Mammary epithelial cell (primary cell): ENCODE measurements around the gene ZIC1.

Experiments used
- EZH2 ChIP-seq: IDR thresholded peaks from 2 replicates; pipeline ENCODE4 v1.6.1; 2012; ENCODE audit warnings: low read length, inconsistent platforms, borderline replicate concordance
- TF ChIP-seq, protein P1 (sequence below), 2 donors: IDR thresholded peaks in 1 of 2; conservative IDR thresholded peaks in 1 of 2; 2 replicates each; pipeline ENCODE4 v1.5.1; 2011 to 2012; ENCODE audit warnings: inconsistent platforms in 2 of 2, low read length in 2 of 2, mild to moderate bottlenecking in 2 of 2, control low read depth in 1 of 2, low read depth in 1 of 2; ENCODE audit not compliant: insufficient read depth in 1 of 2; ENCODE audit errors: extremely low read depth in 1 of 2

- TF ChIP-seq, protein P1, sequence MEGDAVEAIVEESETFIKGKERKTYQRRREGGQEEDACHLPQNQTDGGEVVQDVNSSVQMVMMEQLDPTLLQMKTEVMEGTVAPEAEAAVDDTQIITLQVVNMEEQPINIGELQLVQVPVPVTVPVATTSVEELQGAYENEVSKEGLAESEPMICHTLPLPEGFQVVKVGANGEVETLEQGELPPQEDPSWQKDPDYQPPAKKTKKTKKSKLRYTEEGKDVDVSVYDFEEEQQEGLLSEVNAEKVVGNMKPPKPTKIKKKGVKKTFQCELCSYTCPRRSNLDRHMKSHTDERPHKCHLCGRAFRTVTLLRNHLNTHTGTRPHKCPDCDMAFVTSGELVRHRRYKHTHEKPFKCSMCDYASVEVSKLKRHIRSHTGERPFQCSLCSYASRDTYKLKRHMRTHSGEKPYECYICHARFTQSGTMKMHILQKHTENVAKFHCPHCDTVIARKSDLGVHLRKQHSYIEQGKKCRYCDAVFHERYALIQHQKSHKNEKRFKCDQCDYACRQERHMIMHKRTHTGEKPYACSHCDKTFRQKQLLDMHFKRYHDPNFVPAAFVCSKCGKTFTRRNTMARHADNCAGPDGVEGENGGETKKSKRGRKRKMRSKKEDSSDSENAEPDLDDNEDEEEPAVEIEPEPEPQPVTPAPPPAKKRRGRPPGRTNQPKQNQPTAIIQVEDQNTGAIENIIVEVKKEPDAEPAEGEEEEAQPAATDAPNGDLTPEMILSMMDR (conservative IDR thresholded peaks at IDR 0.05 in 1 of 2, IDR thresholded peaks at IDR 0.05 in 1 of 2; ENCODE audit: extremely low read depth in 1 of 2, insufficient read depth in 1 of 2, low read depth in 1 of 2, low read length in 2 of 2): no peak
- TF ChIP-seq EZH2: peak; percentile 38
These were observed 13.7 kb downstream of the ZIC1 start for GRCh38 chr3:147422601-147423536.
